Right lobe of liver (tissue), 6 donors: ENCODE measurements around the gene PRPF19. TPM values are rescaled to one million over a fixed set of nuclear protein-coding genes. Genes with fewer than 3 reads are reported as not detected.
A peak's percentile ranks its signal among the peaks of the same experiment; 100 is the strongest.

Experiments used
- ATAC-seq, 4 donors: fragments of 200-7000 bp; cut with Tn5 transposase; one replicate each; pipeline ENCODE4 v1.9.1; 2020; ENCODE audit warnings: mild to moderate bottlenecking in 4 of 4, moderate library complexity in 4 of 4
- DNase-seq, 3 donors: peaks; one replicate each; pipeline ENCODE4 v3.0.0-alpha.2; 2020
- H3K27ac ChIP-seq, 3 donors: fragments of 200-600 bp; one replicate each; pipeline ENCODE4 v1.8.0; 2022
- H3K27me3 ChIP-seq, 2 donors: fragments of 200-600 bp; one replicate each; pipeline ENCODE4 v1.8.0; 2022
- H3K36me3 ChIP-seq, 4 donors: fragments of 200-600 bp; sonication (generic) in 1 of 4; one replicate each; pipeline versions ENCODE4 v1.5.1 to v1.8.0; 2017 to 2022; ENCODE audit warnings: control low read depth in 1 of 4
- H3K4me1 ChIP-seq, 4 donors: fragments of 200-600 bp; sonication (generic) in 1 of 4; one replicate each; pipeline versions ENCODE4 v1.5.1 to v1.8.0; 2017 to 2022; ENCODE audit warnings: control low read depth in 1 of 4
- H3K4me3 ChIP-seq, 3 donors: fragments of 200-600 bp; one replicate each; pipeline ENCODE4 v1.8.0; 2022
- H3K9me3 ChIP-seq, 4 donors: fragments of 200-600 bp; sonication (generic) in 1 of 4; one replicate each; pipeline versions ENCODE4 v1.5.1 to v1.8.0; 2017 to 2022; ENCODE audit warnings: control low read depth in 1 of 4
- CTCF ChIP-seq, 4 donors: fragments of 200-600 bp in 3 of 4; fragments of 450-650 bp in 1 of 4; IDR thresholded peaks; one replicate each; pipeline versions ENCODE4 v1.5.1 to v1.8.0; 2016 to 2022; ENCODE audit warnings: antibody characterized with exemption in 4 of 4, mild to moderate bottlenecking in 2 of 4
- POLR2A ChIP-seq: fragments of 450-650 bp; IDR thresholded peaks from one replicate; pipeline ENCODE4 v1.6.1; 2017; ENCODE audit warnings: antibody characterized with exemption, mild to moderate bottlenecking
- WGBS: methylation state at CpG from one replicate; pipeline ENCODE4 v1.1.6; 2018; ENCODE audit warnings: low coverage, low lambda C conversion rate; ENCODE audit not compliant: insufficient coverage; ENCODE audit errors: missing lambda C conversion rate; 5-methylcytosine and 5-hydroxymethylcytosine counted together
- intact Hi-C, 2 donors: fragments of 100-400 bp; cut with DNase I; formaldehyde crosslinking; loops; one replicate each; pipeline versions ENCODE4 v1.11.2 to v1.14.1; 2022
- total RNA-seq, 6 experiments: library from RNA; depleted of rRNA in 2 of 6; stranded (reverse); fragments of >200 nt in 2 of 6; fragmentation: NEBNext Ultra II Directional in 3 of 6; extraction: Animal tissue kit (Norgen Biotek cat#: 25700) in 3 of 6; gene quantifications; one replicate each; pipeline versions ENCODE4 v1.1.0 to v1.2.4, GENCODE V29; 2016 to 2023
- donor health status: DM: no; HTN: yes; CAD: no.
- donor health status: DM: no; HTN: no; CAD: no.
- donor health status: DM: no; HTN: no; CAD: no.
- donor health status: DM: no; HTN: yes; CAD: no.
- donor health status: DM: no; HTN: yes; CAD: no.

PRPF19 gene
- total RNA-seq, 6 experiments from 2014 or later = 45.5 to 82.6 (median 48.3) TPM

- H3K27me3 ChIP-seq = no peaks in the 10 kb centered on the region
- peaks cover 0 to 11% (median 0%) of the 10 kb centered on the region in 4 donors for H3K4me1 ChIP-seq
- ATAC-seq (no peak), DNase-seq (no peak)
- H3K9me3 ChIP-seq = no peaks in the 10 kb centered on the region
- no peak overlapping the region for H3K27ac ChIP-seq
- intact Hi-C loops = no loop called here
- 70% methylated on average over 4 of the region's 8 CpGs for WGBS
- TF ChIP-seq CTCF (IDR thresholded peaks at IDR 0.05) (no peak), POLR2A (no peak)
- peaks cover 0 to 2% (median under 1%) of the 10 kb centered on the region in 4 donors for H3K36me3 ChIP-seq
- no peak overlapping the region for H3K4me3 ChIP-seq
Observed at GRCh38 chr11:60927061-60927592, 20.7 kb upstream of the PRPF19 start.

GRCh38 chr11:60926500-60926899, 20.1 kb upstream of the PRPF19 start:
- Histone ChIP-seq H3K36me3 (peaks cover 0 to 7% (median 4%) of the 10 kb centered on the region in 4 donors), H3K27ac (no peak overlapping the region), H3K4me1 (peaks cover 0 to 11% (median 0%) of the 10 kb centered on the region in 4 donors), H3K4me3 (no peak overlapping the region), H3K9me3 (no peaks in the 10 kb centered on the region), H3K27me3 (no peaks in the 10 kb centered on the region)
- TF ChIP-seq CTCF (IDR thresholded peaks at IDR 0.05) (no peak), POLR2A (no peak)
- no peak for DNase-seq
- no peak for ATAC-seq
- intact Hi-C loops = no loop called here
- 84% methylated on average over 3 of the region's 8 CpGs for whole genome bisulfite sequencing

- Histone ChIP-seq H3K27me3 (no peaks in the 10 kb centered on the region), H3K36me3 (peaks cover 0 to 13% (median 8%) of the 10 kb centered on the region in 4 donors), H3K27ac (no peak overlapping the region), H3K4me1 (peaks cover 0 to 11% (median 0%) of the 10 kb centered on the region in 4 donors), H3K9me3 (no peaks in the 10 kb centered on the region), H3K4me3 (no peak overlapping the region)
- TF ChIP-seq CTCF (IDR thresholded peaks at IDR 0.05) = no peak
- TF ChIP-seq POLR2A = no peak
- 56% methylated on average over 6 of the region's 6 CpGs for WGBS
- intact Hi-C loops = no loop called here
- DNase-seq (no peak), ATAC-seq (no peak)
Observed at GRCh38 chr11:60925868-60926267, 19.5 kb upstream of the PRPF19 start.

GRCh38 chr11:60924906-60925853, 18.8 kb upstream of the PRPF19 start:
- no peaks in the 10 kb centered on the region for H3K9me3 ChIP-seq
- TF ChIP-seq POLR2A = no peak
- no peak for TF ChIP-seq CTCF (IDR thresholded peaks at IDR 0.05)
- DNase-seq = no peak
- peaks cover 0 to 11% (median 0%) of the 10 kb centered on the region in 4 donors for H3K4me1 ChIP-seq
- intact Hi-C loops = no loop called here
- peaks cover 0 to 20% (median 14%) of the 10 kb centered on the region in 4 donors for H3K36me3 ChIP-seq
- H3K27ac ChIP-seq = no peak overlapping the region
- no peaks in the 10 kb centered on the region for H3K27me3 ChIP-seq
- WGBS = 11% methylated on average over 14 of the region's 35 CpGs
- H3K4me3 ChIP-seq = peak overlapping the region; percentile 31 to 61 (median 39)
- peak in 2 of 4 donors; percentile 3 to 6 for ATAC-seq
